Heart left ventricle (tissue), 16 donors: ENCODE measurements around the gene DDIT4L. TPM values are rescaled to one million over a fixed set of nuclear protein-coding genes. Genes with fewer than 3 reads are reported as not detected.

Source experiments
- ATAC-seq, 4 donors: fragments of 200-7000 bp; cut with Tn5 transposase; one replicate each; pipeline ENCODE4 v1.9.1; 2020 to 2022; ENCODE audit warnings: moderate library complexity in 4 of 4, mild to moderate bottlenecking in 3 of 4, moderate number of reproducible peaks in 1 of 4
- DNase-seq, 5 donors: peaks; one replicate each; pipeline ENCODE4 v3.0.0-alpha.2; 2020
- H3K27ac ChIP-seq, 12 donors: fragments of 200-600 bp; sonication (generic) in 4 of 12; one replicate each; pipeline versions ENCODE4 v1.5.0 to v1.8.0; 2016 to 2022; ENCODE audit warnings: mild to moderate bottlenecking in 2 of 12
- H3K27me3 ChIP-seq, 9 donors: fragments of 200-600 bp; sonication (generic) in 2 of 9; one replicate each; pipeline versions ENCODE4 v1.5.1 to v1.8.0; 2016 to 2022; ENCODE audit warnings: mild to moderate bottlenecking in 3 of 9
- H3K36me3 ChIP-seq, 9 donors: fragments of 200-600 bp; sonication (generic) in 2 of 9; one replicate each; pipeline versions ENCODE4 v1.5.0 to v1.8.0; 2018 to 2022; ENCODE audit warnings: mild to moderate bottlenecking in 2 of 9
- H3K4me1 ChIP-seq, 12 donors: fragments of 200-600 bp; sonication (generic) in 4 of 12; one replicate each; pipeline versions ENCODE4 v1.5.0 to v1.8.0; 2016 to 2022; ENCODE audit warnings: mild to moderate bottlenecking in 3 of 12
- H3K4me3 ChIP-seq, 12 donors: fragments of 200-600 bp; sonication (generic) in 4 of 12; one replicate each; pipeline versions ENCODE4 v1.5.0 to v1.8.0; 2017 to 2022; ENCODE audit warnings: mild to moderate bottlenecking in 9 of 12, moderate library complexity in 4 of 12
- H3K9me3 ChIP-seq, 12 donors: fragments of 200-600 bp; sonication (generic) in 4 of 12; one replicate each; pipeline versions ENCODE4 v1.5.0 to v1.8.0; 2016 to 2022; ENCODE audit warnings: mild to moderate bottlenecking in 1 of 12
- CTCF ChIP-seq, 12 donors: fragments of 200-600 bp; sonication (generic) in 4 of 12; IDR thresholded peaks; one replicate each; pipeline versions ENCODE4 v1.5.0 to v1.8.0; 2018 to 2022; ENCODE audit warnings: antibody characterized with exemption in 12 of 12, mild to moderate bottlenecking in 5 of 12
- POLR2A ChIP-seq, 2 donors: fragments of 450-650 bp; IDR thresholded peaks; one replicate each; pipeline ENCODE4 v1.6.1; 2017; ENCODE audit warnings: antibody characterized with exemption in 2 of 2, mild to moderate bottlenecking in 2 of 2, moderate library complexity in 2 of 2
- WGBS, 4 donors: extraction: QIAGEN DNeasy Blood & Tissue Kit in 2 of 4; methylation state at CpG; one replicate each; pipeline versions ENCODE4 v1.1.5 to v1.1.7; 2013 to 2018; 5-methylcytosine and 5-hydroxymethylcytosine counted together
- intact Hi-C, 10 donors: fragments of 100-400 bp; cut with DNase I; formaldehyde crosslinking; loops; one replicate each; pipeline versions ENCODE4 v1.11.1 to v1.14.2; 2022
- polyA plus RNA-seq, 2 donors: library from polyadenylated mRNA; stranded (reverse); fragments of 200-250 nt; gene quantifications; one replicate each; pipeline ENCODE4 v1.2.3, GENCODE V29; 2013
- total RNA-seq, 9 donors: library from RNA; depleted of rRNA in 2 of 9; stranded (reverse); fragments of >200 nt in 2 of 9; fragmentation: NEBNext Ultra II Directional in 3 of 9; extraction: Animal tissue kit (Norgen Biotek cat#: 25700) in 3 of 9; gene quantifications; one replicate each; pipeline versions ENCODE4 v1.1.0 to v1.2.4, GENCODE V29; 2016 to 2023
- donor health status: ischemic (EF 13 %, LVEDD 7.1; RV severe dilation, severe dysfunction).
- donor health status: healthy with polysubstance abuse.
- donor health status: DM: no; HTN: yes; CAD: no.
- donor health status: DM: no; HTN: no; CAD: no.
- donor health status: ischemic (EF 25% LVEDD 6.9; RV normal size, moderate dysfunction).
- donor health status: ischemic (EF 25% LVEDD 5.7; RV mildly dilated, moderate dysfunction).
- donor health status: healthy.
- donor health status: DM: yes; HTN: yes; CAD: no.
- donor health status: ischemic (EF 35%, LVEDD 5.7; RV mildly dilated, moderate dysfunction).
- donor health status: nonischemic (EF 11% LVEDD 7.7; RV severe dilation, severe dysfunction).
- donor health status: DM: yes; HTN: yes; CAD: no.
- donor health status: PGD.
- donor health status: ischemic (EF 29% LVEDD 5.4; RV normal size, mild dysfunction).
- donor health status: nonischemic (EF 23%, LVEDD 6.1; RV moderate dilation, normal function).

The DDIT4L gene
- total and polyA plus RNA-seq, 11 donors = 0.28 to 3.4 (median 0.46) TPM; not detected in 1

GRCh38 chr4:100165809-100166208 lies 24.5 kb downstream of the DDIT4L start:
- Histone ChIP-seq H3K36me3 (no peaks in the 10 kb centered on the region), H3K9me3 (peaks cover 0 to 21% (median 12%) of the 10 kb centered on the region in 12 donors), H3K27me3 (no peaks in the 10 kb centered on the region), H3K4me1 (peaks cover 0 to 8% (median 0%) of the 10 kb centered on the region in 12 donors), H3K27ac (no peak overlapping the region), H3K4me3 (no peak overlapping the region)
- ATAC-seq (no peak), DNase-seq (no peak)
- no peak for TF ChIP-seq POLR2A (IDR thresholded peaks at IDR 0.05)
- TF ChIP-seq CTCF (IDR thresholded peaks at IDR 0.05) = no peak
- intact Hi-C loops = no loop called here
- 61 to 78% (median 69%) methylated on average over 1 of the region's 1 CpG for WGBS, 4 donors

GRCh38 chr4:100164808-100165760 lies 25.2 kb downstream of the DDIT4L start:
- Histone ChIP-seq H3K27ac (no peak overlapping the region), H3K27me3 (no peaks in the 10 kb centered on the region), H3K36me3 (no peaks in the 10 kb centered on the region), H3K4me1 (peaks cover 0 to 8% (median 0%) of the 10 kb centered on the region in 12 donors), H3K4me3 (no peak overlapping the region), H3K9me3 (peaks cover 0 to 23% (median 12%) of the 10 kb centered on the region in 12 donors)
- intact Hi-C loops = no loop called here
- TF ChIP-seq POLR2A (IDR thresholded peaks at IDR 0.05) = no peak
- TF ChIP-seq CTCF (IDR thresholded peaks at IDR 0.05) = no peak
- DNase-seq (no peak), ATAC-seq (no peak)
- 46 to 60% (median 58%) methylated on average over 6 of the region's 6 CpGs for WGBS, 4 donors

GRCh38 chr4:100162027-100162685 lies 28.1 kb downstream of the DDIT4L start:
- DNase-seq (no peak), ATAC-seq (no peak)
- peaks cover 0 to 23% (median 12%) of the 10 kb centered on the region in 12 donors for H3K9me3 ChIP-seq
- TF ChIP-seq POLR2A (IDR thresholded peaks at IDR 0.05) (no peak), CTCF (IDR thresholded peaks at IDR 0.05) (no peak)
- H3K27ac ChIP-seq = peak overlapping the region in 1 of 12 donors; percentile 34
- intact Hi-C loops = no loop called here
- H3K36me3 ChIP-seq = no peaks in the 10 kb centered on the region
- H3K4me1 ChIP-seq = no peaks in the 10 kb centered on the region
- 53 to 79% (median 66%) methylated on average over 3 of the region's 3 CpGs for WGBS, 4 donors
- no peak overlapping the region for H3K4me3 ChIP-seq
- H3K27me3 ChIP-seq = no peaks in the 10 kb centered on the region

GRCh38 chr4:100149190-100149589 lies 41.1 kb downstream of the DDIT4L start:
- 90 to 98% (median 93%) methylated on average over 6 of the region's 6 CpGs for WGBS, 4 donors

More at GRCh38 chr4:100149190-100149589, 41.1 kb downstream of the DDIT4L start:
- no peaks in the 10 kb centered on the region for H3K27me3 ChIP-seq
- peaks cover 0 to 8% (median 0%) of the 10 kb centered on the region in 12 donors for H3K4me1 ChIP-seq
- no peaks in the 10 kb centered on the region for H3K9me3 ChIP-seq
- TF ChIP-seq POLR2A (IDR thresholded peaks at IDR 0.05) (no peak), CTCF (IDR thresholded peaks at IDR 0.05) (no peak)
- no peak for DNase-seq
- no peak overlapping the region for H3K27ac ChIP-seq
- no peak for ATAC-seq
- no peaks in the 10 kb centered on the region for H3K36me3 ChIP-seq
- intact Hi-C loops = no loop called here
- no peak overlapping the region for H3K4me3 ChIP-seq
